Measurements from ENCODE around the gene ANKRD33B. TPM values are rescaled to one million over a fixed set of nuclear protein-coding genes. Genes with fewer than 3 reads are reported as not detected.

Gene ANKRD33B
- total RNA-seq, 1 experiment from 2014 or later, result 10.9 TPM

GRCh38 chr5:10522224-10522611, 41.7 kb upstream of the ANKRD33B start (continued):
- TF ChIP-seq RAD21 (IDR thresholded peaks at IDR 0.05; ENCODE audit: low read depth) (no peak), YY1 (IDR thresholded peaks at IDR 0.05; ENCODE audit: extremely low read depth, insufficient replicate concordance, low read depth, low read length) (no peak), CBX3 (IDR thresholded peaks at IDR 0.05; ENCODE audit: low read depth) (no peak)

- ChIA-PET POLR2A (no interaction called here), CTCF (no interaction called here), RAD21 (ENCODE audit: low non-redundant PET in 1 of 2, low total read pairs in 2 of 2, uncharacterized antibody in 2 of 2, unreplicated experiment in 2 of 2) (no interaction called here)
- H3K36me3 ChIP-seq (ENCODE audit: control insufficient read depth in 1 of 2, insufficient read depth in 2 of 2, low read length in 2 of 2), result no peaks in the 10 kb centered on the region
- DNase-seq (ENCODE audit: low read depth, low spot score) (no peak), ATAC-seq (no peak)
- H3K79me2 ChIP-seq (ENCODE audit: insufficient read depth, low read length), result no peaks in the 10 kb centered on the region
- no peak overlapping the region for H3K27ac ChIP-seq (ENCODE audit: low read depth, low read length)
- no peaks in the 10 kb centered on the region for H3K27me3 ChIP-seq (ENCODE audit: insufficient read depth, low read length)
- no peak overlapping the region for H2AFZ ChIP-seq (ENCODE audit: low read depth, low read length, poor library complexity, severe bottlenecking)
- peaks cover 7 to 41% of the 10 kb centered on the region in 2 experiments for H3K4me1 ChIP-seq (ENCODE audit: control insufficient read depth in 1 of 2, insufficient read depth in 2 of 2, low read length in 2 of 2)
- no peak overlapping the region for H3K4me3 ChIP-seq (replicated peaks in 1 of 2; ENCODE audit: low read depth in 1 of 2, low read length in 2 of 2)
- BruUV-seq (replicated peaks), result no TSS peak
- no peaks in the 10 kb centered on the region for H4K20me1 ChIP-seq (ENCODE audit: insufficient read depth)
- no peak overlapping the region for H3K4me2 ChIP-seq (ENCODE audit: low read length)
- H3K9me3 ChIP-seq (ENCODE audit: control insufficient read depth in 1 of 2, insufficient read depth in 1 of 2, low read depth in 1 of 2, low read length in 2 of 2), result peaks cover 0 to 11% of the 10 kb centered on the region in 2 experiments; a peak in 1 of 4 replicates
- intact Hi-C loops (cut with micrococcal nuclease), result no loop called here
- no peak overlapping the region for H3K9ac ChIP-seq (ENCODE audit: low read length)
- H3K9me2 ChIP-seq (ENCODE audit: insufficient read depth), result no peaks in the 10 kb centered on the region
- TF ChIP-seq RAD21 (IDR thresholded peaks at IDR 0.05; ENCODE audit: low read depth) (no peak), POLR2AphosphoS5 (IDR thresholded peaks at IDR 0.05; ENCODE audit: low read depth, low read length) (no peak), CBX3 (IDR thresholded peaks at IDR 0.05; ENCODE audit: low read depth) (no peak), SIN3A (IDR thresholded peaks at IDR 0.05; ENCODE audit: low read depth) (no peak), JUND (IDR thresholded peaks at IDR 0.05) (no peak), SP1 (IDR thresholded peaks at IDR 0.05; ENCODE audit: low read depth) (no peak), FOSL1 (IDR thresholded peaks at IDR 0.05; ENCODE audit: low read depth) (no peak), ZNF274 (IDR thresholded peaks at IDR 0.05; ENCODE audit: low read depth, low read length) (no peak), CEBPB (IDR thresholded peaks at IDR 0.05; ENCODE audit: low read depth) (no peak), TCF7L2 (IDR thresholded peaks at IDR 0.05; ENCODE audit: borderline replicate concordance, extremely low read depth, insufficient read depth, insufficient read length) (no peak), EGR1 (IDR thresholded peaks at IDR 0.05; ENCODE audit: low read depth) (no peak), ZBTB33 (IDR thresholded peaks at IDR 0.05; ENCODE audit: extremely low read depth, insufficient replicate concordance, low read length) (no peak), REST (IDR thresholded peaks at IDR 0.05; ENCODE audit: low read depth) (no peak), POLR2A (IDR thresholded peaks at IDR 0.05; ENCODE audit: borderline replicate concordance, extremely low read depth, insufficient read depth, insufficient read length) (no peak), CTCF (IDR thresholded peaks at IDR 0.05 in 2 of 3, conservative IDR thresholded peaks at IDR 0.05 in 1 of 3; ENCODE audit: borderline replicate concordance in 1 of 3, insufficient read depth in 1 of 3, low read depth in 2 of 3, low read length in 2 of 3) (no peak), EZH2phosphoT487 (IDR thresholded peaks at IDR 0.05; ENCODE audit: borderline replicate concordance) (no peak), EZH2 (IDR thresholded peaks at IDR 0.05) (no peak)
These were observed 39.3 kb upstream of the ANKRD33B start for GRCh38 chr5:10524376-10525123.

Measured in HCT116 (cell line).